Endothelial cell of umbilical vein (primary cell): ENCODE data around the gene A1CF.

Source experiments
- EZH2 ChIP-seq: IDR thresholded peaks from 2 replicates; pipeline ENCODE4 v1.6.1; 2012; ENCODE audit warnings: borderline replicate concordance, low read depth, mild to moderate bottlenecking, moderate library complexity, low read length, inconsistent platforms; ENCODE audit not compliant: severe bottlenecking
- POLR2AphosphoS5 ChIP-seq: IDR thresholded peaks from 2 replicates; pipeline ENCODE4 v1.6.1; 2012; ENCODE audit warnings: low read depth, mild to moderate bottlenecking, control low read depth, low read length, moderate library complexity; ENCODE audit not compliant: insufficient read depth
- TF ChIP-seq, protein P1 (sequence below): IDR thresholded peaks from 2 replicates; pipeline ENCODE4 v1.6.1; 2011; ENCODE audit not compliant: insufficient read depth, insufficient read length
- TF ChIP-seq, protein P2 (sequence below), 2 donors: IDR thresholded peaks; 1 replicate in 1 of 2; 2 replicates in 1 of 2; pipeline ENCODE4 v1.5.1; 2011; ENCODE audit warnings: low read length in 2 of 2, mild to moderate bottlenecking in 2 of 2, moderate library complexity in 2 of 2, control low read depth in 1 of 2, inconsistent platforms in 1 of 2, low read depth in 1 of 2; ENCODE audit not compliant: insufficient read depth in 1 of 2; ENCODE audit errors: extremely low read depth in 1 of 2

DNA sequence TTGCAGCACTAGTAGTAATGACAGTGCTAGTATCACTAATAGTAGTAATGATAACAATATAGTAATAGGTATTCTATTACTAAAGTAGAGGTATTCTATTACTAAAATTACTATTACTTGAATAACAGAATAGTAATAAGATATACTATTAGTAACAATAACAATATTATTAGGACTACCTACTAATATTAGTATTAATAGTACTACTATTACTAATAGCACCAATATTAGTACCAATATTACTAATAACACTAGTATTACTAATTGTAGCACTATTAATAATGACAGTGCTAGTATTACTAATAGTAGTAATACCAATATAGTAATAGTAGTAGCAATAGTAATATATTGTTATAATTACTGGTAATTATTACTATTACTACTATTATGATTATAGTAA is 24.1 kb downstream of the A1CF start:
- TF ChIP-seq, protein P1, sequence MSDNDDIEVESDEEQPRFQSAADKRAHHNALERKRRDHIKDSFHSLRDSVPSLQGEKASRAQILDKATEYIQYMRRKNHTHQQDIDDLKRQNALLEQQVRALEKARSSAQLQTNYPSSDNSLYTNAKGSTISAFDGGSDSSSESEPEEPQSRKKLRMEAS: no peak
- TF ChIP-seq, protein P2, sequence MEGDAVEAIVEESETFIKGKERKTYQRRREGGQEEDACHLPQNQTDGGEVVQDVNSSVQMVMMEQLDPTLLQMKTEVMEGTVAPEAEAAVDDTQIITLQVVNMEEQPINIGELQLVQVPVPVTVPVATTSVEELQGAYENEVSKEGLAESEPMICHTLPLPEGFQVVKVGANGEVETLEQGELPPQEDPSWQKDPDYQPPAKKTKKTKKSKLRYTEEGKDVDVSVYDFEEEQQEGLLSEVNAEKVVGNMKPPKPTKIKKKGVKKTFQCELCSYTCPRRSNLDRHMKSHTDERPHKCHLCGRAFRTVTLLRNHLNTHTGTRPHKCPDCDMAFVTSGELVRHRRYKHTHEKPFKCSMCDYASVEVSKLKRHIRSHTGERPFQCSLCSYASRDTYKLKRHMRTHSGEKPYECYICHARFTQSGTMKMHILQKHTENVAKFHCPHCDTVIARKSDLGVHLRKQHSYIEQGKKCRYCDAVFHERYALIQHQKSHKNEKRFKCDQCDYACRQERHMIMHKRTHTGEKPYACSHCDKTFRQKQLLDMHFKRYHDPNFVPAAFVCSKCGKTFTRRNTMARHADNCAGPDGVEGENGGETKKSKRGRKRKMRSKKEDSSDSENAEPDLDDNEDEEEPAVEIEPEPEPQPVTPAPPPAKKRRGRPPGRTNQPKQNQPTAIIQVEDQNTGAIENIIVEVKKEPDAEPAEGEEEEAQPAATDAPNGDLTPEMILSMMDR (IDR thresholded peaks at IDR 0.05; ENCODE audit: extremely low read depth in 1 of 2, insufficient read depth in 1 of 2, low read depth in 1 of 2, low read length in 2 of 2): no peak
- TF ChIP-seq POLR2AphosphoS5 (no peak), EZH2 (no peak)
